ENCODE measurements around the gene PIP5K1A.

GRCh38 chr1:151199873-151200581 lies 1.7 kb downstream of the PIP5K1A start:
- no peak for TF ChIP-seq CTCF (IDR thresholded peaks at IDR 0.05)
- TF ChIP-seq POLR2A (IDR thresholded peaks at IDR 0.05), result no peak

Data from uterus (tissue), 2 donors.